Measurements from ENCODE around the gene GALNT12. TPM values are rescaled to one million over a fixed set of nuclear protein-coding genes. Genes with fewer than 3 reads are reported as not detected.

GALNT12 gene
- total RNA-seq, 1 donor, result 10.1 TPM

DNA sequence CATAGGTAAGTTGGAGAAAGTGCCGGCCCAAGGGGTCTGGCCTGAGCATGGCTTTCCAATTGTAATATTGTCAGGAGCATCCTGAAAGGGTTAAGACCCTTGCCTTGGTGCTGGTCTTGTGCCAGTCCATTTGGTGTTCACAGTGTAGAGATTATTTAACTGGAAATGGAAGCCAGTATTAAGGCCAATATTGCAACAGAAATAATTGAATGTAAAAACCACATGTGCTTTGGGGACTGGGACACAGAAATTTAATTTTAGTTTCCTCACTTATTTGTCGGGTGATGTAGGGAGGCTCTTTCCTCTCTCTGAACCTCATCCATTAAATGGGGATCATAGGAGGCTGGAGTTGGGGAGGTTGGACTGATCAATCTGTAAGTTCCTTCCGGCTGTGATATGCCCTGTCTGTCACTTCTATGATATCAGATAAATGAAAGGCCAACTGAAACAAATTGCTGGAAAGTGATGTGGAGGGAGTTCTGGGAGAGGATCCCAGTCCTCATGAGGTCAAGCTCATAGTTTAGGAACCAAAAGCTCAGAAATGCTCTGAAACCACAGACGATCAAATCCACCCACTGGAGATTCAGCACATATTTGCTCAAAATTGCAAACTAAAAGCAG, 81.4 kb downstream of the GALNT12 start:
- peaks cover 17% of the 10 kb centered on the region for H3K4me1 ChIP-seq (ENCODE audit: insufficient read depth, low read length)
- H3K36me3 ChIP-seq (ENCODE audit: insufficient read depth, low read length), result no peaks in the 10 kb centered on the region
- no peaks in the 10 kb centered on the region for H4K20me1 ChIP-seq (ENCODE audit: insufficient read depth, low read length)
- TF ChIP-seq CTCF (IDR thresholded peaks at IDR 0.05; ENCODE audit: extremely low read depth, low read depth, low read length), result no peak
- H3K27ac ChIP-seq (ENCODE audit: low read depth, low read length), result no peak overlapping the region
- H3K4me3 ChIP-seq (ENCODE audit: insufficient read depth, low read length), result no peak overlapping the region
- DNase-seq (ENCODE audit: insufficient read length, low spot score, missing footprints), result no peak
- H3K27me3 ChIP-seq (ENCODE audit: insufficient read depth, low read length), result no peaks in the 10 kb centered on the region
- H3K4me2 ChIP-seq (ENCODE audit: insufficient read depth, low read length), result no peak overlapping the region
- no peaks in the 10 kb centered on the region for H3K79me2 ChIP-seq (ENCODE audit: insufficient read depth, low read length)
- H2AFZ ChIP-seq (ENCODE audit: low read length), result no peak overlapping the region
- no peaks in the 10 kb centered on the region for H3K9me3 ChIP-seq (ENCODE audit: low read depth, low read length)

GRCh38 chr9:98890256-98890655, 82.8 kb downstream of the GALNT12 start:
- Histone ChIP-seq H2AFZ (ENCODE audit: low read length) (no peak overlapping the region), H3K27me3 (ENCODE audit: insufficient read depth, low read length) (peaks cover 13% of the 10 kb centered on the region), H3K36me3 (ENCODE audit: insufficient read depth, low read length) (no peaks in the 10 kb centered on the region), H4K20me1 (ENCODE audit: insufficient read depth, low read length) (no peaks in the 10 kb centered on the region), H3K4me2 (ENCODE audit: insufficient read depth, low read length) (no peak overlapping the region), H3K27ac (ENCODE audit: low read depth, low read length) (no peak overlapping the region), H3K9me3 (ENCODE audit: low read depth, low read length) (no peaks in the 10 kb centered on the region), H3K4me1 (ENCODE audit: insufficient read depth, low read length) (peaks cover 17% of the 10 kb centered on the region), H3K79me2 (ENCODE audit: insufficient read depth, low read length) (no peaks in the 10 kb centered on the region), H3K4me3 (ENCODE audit: insufficient read depth, low read length) (no peak overlapping the region)
- TF ChIP-seq CTCF (IDR thresholded peaks at IDR 0.05; ENCODE audit: extremely low read depth, low read depth, low read length), result no peak
- no peak for DNase-seq (ENCODE audit: insufficient read length, low spot score, missing footprints)

DNA sequence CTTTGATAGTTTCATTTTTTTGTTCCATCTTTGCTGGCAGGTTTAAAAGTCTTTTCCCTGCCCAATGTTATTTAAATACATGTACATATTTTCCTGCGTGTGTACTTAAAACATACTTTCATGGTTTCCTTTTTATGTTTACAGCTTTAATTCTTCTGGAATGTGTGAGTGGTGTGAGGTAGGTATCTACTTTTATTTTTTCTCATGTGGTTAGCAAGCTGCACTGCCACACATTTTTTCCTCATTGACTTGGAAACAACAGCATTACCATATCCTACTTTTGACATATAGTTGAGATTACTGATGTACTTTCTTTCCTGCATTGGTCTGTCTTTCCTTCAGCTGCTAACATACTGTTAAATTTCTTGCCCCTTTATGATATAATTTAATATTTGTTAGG, 84.8 kb downstream of the GALNT12 start:
- no peak for TF ChIP-seq CTCF (IDR thresholded peaks at IDR 0.05; ENCODE audit: extremely low read depth, low read depth, low read length)
- Histone ChIP-seq H3K9me3 (ENCODE audit: low read depth, low read length) (peaks cover 2% of the 10 kb centered on the region), H3K27me3 (ENCODE audit: insufficient read depth, low read length) (peaks cover 16% of the 10 kb centered on the region), H3K4me1 (ENCODE audit: insufficient read depth, low read length) (peaks cover 12% of the 10 kb centered on the region), H3K36me3 (ENCODE audit: insufficient read depth, low read length) (no peaks in the 10 kb centered on the region), H3K79me2 (ENCODE audit: insufficient read depth, low read length) (no peaks in the 10 kb centered on the region), H2AFZ (ENCODE audit: low read length) (no peak overlapping the region), H3K4me2 (ENCODE audit: insufficient read depth, low read length) (no peak overlapping the region), H4K20me1 (ENCODE audit: insufficient read depth, low read length) (no peaks in the 10 kb centered on the region), H3K4me3 (ENCODE audit: insufficient read depth, low read length) (no peak overlapping the region), H3K27ac (ENCODE audit: low read depth, low read length) (no peak overlapping the region)
- DNase-seq (ENCODE audit: insufficient read length, low spot score, missing footprints), result no peak

- DNase-seq (ENCODE audit: insufficient read length, low spot score, missing footprints), result no peak
- TF ChIP-seq CTCF (IDR thresholded peaks at IDR 0.05; ENCODE audit: extremely low read depth, low read depth, low read length), result no peak
- Histone ChIP-seq H3K27me3 (ENCODE audit: insufficient read depth, low read length) (peaks cover 16% of the 10 kb centered on the region), H3K4me3 (ENCODE audit: insufficient read depth, low read length) (no peak overlapping the region), H3K4me2 (ENCODE audit: insufficient read depth, low read length) (no peak overlapping the region), H3K79me2 (ENCODE audit: insufficient read depth, low read length) (no peaks in the 10 kb centered on the region), H3K9me3 (ENCODE audit: low read depth, low read length) (peaks cover 4% of the 10 kb centered on the region), H3K36me3 (ENCODE audit: insufficient read depth, low read length) (no peaks in the 10 kb centered on the region), H2AFZ (ENCODE audit: low read length) (no peak overlapping the region), H3K4me1 (ENCODE audit: insufficient read depth, low read length) (peaks cover 12% of the 10 kb centered on the region), H4K20me1 (ENCODE audit: insufficient read depth, low read length) (no peaks in the 10 kb centered on the region), H3K27ac (ENCODE audit: low read depth, low read length) (no peak overlapping the region)
Observed at GRCh38 chr9:98892690-98893089, 85.2 kb downstream of the GALNT12 start.

All from osteoblast (primary cell).